ENCODE results near the gene DIAPH2. TPM values are rescaled to one million over a fixed set of nuclear protein-coding genes. Genes with fewer than 3 reads are reported as not detected.

DIAPH2 gene
- total RNA-seq, 1 experiment from 2014 or later, result 10.4 TPM

DNA sequence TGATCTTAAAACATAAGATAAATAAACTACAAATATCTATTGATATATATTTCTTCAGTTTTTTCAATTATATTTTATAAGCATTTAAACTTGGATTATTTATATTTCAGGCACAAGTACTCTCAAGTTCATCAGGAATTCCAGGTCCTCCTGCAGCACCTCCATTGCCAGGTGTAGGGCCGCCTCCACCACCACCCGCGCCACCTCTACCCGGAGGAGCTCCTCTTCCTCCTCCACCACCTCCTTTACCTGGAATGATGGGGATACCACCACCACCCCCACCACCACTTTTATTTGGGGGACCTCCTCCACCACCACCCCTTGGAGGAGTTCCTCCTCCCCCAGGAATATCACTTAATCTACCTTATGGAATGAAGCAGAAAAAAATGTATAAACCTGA is 273.1 kb downstream of the DIAPH2 start:
- ChIA-PET POLR2A (ENCODE audit: low non-redundant PET) (no interaction called here), CTCF (no interaction called here)
- no TSS peak for BruUV-seq (replicated peaks)
- no peaks in the 10 kb centered on the region for H3K36me3 ChIP-seq (ENCODE audit: insufficient read depth, low read length, poor library complexity, severe bottlenecking)
- intact Hi-C loops (cut with micrococcal nuclease; ENCODE audit: unreplicated experiment), result no loop called here
- DNase-seq (ENCODE audit: low spot score), result no peak
- no peaks in the 10 kb centered on the region for H3K27me3 ChIP-seq (replicated peaks; ENCODE audit: insufficient read depth, low read depth, low read length, poor library complexity)
- TF ChIP-seq EZH2 (IDR thresholded peaks at IDR 0.05; ENCODE audit: borderline replicate concordance, low read depth, low read length, poor library complexity, severe bottlenecking), result no peak
- TF ChIP-seq, protein P1, sequence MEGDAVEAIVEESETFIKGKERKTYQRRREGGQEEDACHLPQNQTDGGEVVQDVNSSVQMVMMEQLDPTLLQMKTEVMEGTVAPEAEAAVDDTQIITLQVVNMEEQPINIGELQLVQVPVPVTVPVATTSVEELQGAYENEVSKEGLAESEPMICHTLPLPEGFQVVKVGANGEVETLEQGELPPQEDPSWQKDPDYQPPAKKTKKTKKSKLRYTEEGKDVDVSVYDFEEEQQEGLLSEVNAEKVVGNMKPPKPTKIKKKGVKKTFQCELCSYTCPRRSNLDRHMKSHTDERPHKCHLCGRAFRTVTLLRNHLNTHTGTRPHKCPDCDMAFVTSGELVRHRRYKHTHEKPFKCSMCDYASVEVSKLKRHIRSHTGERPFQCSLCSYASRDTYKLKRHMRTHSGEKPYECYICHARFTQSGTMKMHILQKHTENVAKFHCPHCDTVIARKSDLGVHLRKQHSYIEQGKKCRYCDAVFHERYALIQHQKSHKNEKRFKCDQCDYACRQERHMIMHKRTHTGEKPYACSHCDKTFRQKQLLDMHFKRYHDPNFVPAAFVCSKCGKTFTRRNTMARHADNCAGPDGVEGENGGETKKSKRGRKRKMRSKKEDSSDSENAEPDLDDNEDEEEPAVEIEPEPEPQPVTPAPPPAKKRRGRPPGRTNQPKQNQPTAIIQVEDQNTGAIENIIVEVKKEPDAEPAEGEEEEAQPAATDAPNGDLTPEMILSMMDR (conservative IDR thresholded peaks at IDR 0.05; ENCODE audit: low read depth, low read length), result no peak
- H3K27ac ChIP-seq (ENCODE audit: low read depth, low read length, poor library complexity, severe bottlenecking), result no peak overlapping the region
- H3K4me1 ChIP-seq (ENCODE audit: insufficient read depth, low read length, poor library complexity, severe bottlenecking), result no peaks in the 10 kb centered on the region
- no peak overlapping the region for H3K4me3 ChIP-seq (ENCODE audit: low read depth, low read length, poor library complexity, severe bottlenecking)
- H3K9me3 ChIP-seq (ENCODE audit: low read depth, low read length, poor library complexity, severe bottlenecking), result no peaks in the 10 kb centered on the region

DNA sequence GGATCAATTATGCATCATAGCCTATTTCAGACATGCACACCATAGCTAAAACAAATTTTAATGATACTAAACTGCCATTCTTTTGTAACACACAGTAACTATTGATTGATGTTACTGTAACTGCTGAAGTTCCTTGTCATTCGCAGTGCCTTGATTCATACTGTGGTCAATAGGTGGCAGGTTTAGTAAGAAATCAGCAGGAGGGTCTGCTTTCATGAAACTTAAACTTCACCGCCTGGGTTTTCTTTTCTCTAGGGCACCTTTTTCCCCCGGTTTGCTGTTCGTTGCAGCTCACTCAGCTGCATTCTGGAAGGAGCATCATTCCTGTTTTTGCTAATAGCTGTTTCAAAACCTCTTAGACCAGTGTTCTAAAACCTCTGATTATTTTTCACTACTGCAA is 287.2 kb downstream of the DIAPH2 start:
- H3K36me3 ChIP-seq (ENCODE audit: insufficient read depth, low read length, poor library complexity, severe bottlenecking), result no peaks in the 10 kb centered on the region
- ChIA-PET POLR2A (ENCODE audit: low non-redundant PET) (no interaction called here), CTCF (no interaction called here)
- no peak overlapping the region for H3K4me3 ChIP-seq (ENCODE audit: low read depth, low read length, poor library complexity, severe bottlenecking)
- intact Hi-C loops (cut with micrococcal nuclease; ENCODE audit: unreplicated experiment), result no loop called here
- H3K27me3 ChIP-seq (replicated peaks; ENCODE audit: insufficient read depth, low read depth, low read length, poor library complexity), result no peaks in the 10 kb centered on the region
- peaks cover 5% of the 10 kb centered on the region for H3K9me3 ChIP-seq (ENCODE audit: low read depth, low read length, poor library complexity, severe bottlenecking)
- no TSS peak for BruUV-seq (replicated peaks)
- no peak for DNase-seq (ENCODE audit: low spot score)
- H3K27ac ChIP-seq (ENCODE audit: low read depth, low read length, poor library complexity, severe bottlenecking), result no peak overlapping the region
- TF ChIP-seq EZH2 (IDR thresholded peaks at IDR 0.05; ENCODE audit: borderline replicate concordance, low read depth, low read length, poor library complexity, severe bottlenecking), result no peak
- TF ChIP-seq, protein P1 (conservative IDR thresholded peaks at IDR 0.05; ENCODE audit: low read depth, low read length), result no peak
- H3K4me1 ChIP-seq (ENCODE audit: insufficient read depth, low read length, poor library complexity, severe bottlenecking), result no peaks in the 10 kb centered on the region

DNA sequence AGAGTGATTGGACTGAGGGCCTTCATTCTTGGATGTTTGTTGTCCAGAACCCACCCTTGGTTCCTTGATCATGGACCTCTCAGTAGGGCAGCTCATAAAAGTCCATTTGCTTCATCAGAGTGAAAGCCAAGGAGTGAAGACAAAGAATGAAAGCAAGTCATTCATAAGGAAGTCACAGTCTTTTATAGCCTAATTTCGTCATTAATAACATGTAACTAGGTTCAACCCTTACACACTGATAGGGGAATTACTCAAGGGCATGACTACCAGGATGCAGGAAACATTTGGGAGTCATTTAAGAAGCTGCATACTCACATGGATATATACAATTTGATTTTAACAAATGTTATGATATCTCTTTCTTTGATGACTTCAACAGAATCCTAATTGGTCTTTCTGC is 294.3 kb downstream of the DIAPH2 start:
- TF ChIP-seq, protein P1 (conservative IDR thresholded peaks at IDR 0.05; ENCODE audit: low read depth, low read length), result no peak
- TF ChIP-seq EZH2 (IDR thresholded peaks at IDR 0.05; ENCODE audit: borderline replicate concordance, low read depth, low read length, poor library complexity, severe bottlenecking), result no peak
- POLR2A ChIA-PET (ENCODE audit: low non-redundant PET), result no interaction called here

More for the DNA sequence above, 294.3 kb downstream of the DIAPH2 start:
- H3K27ac ChIP-seq (ENCODE audit: low read depth, low read length, poor library complexity, severe bottlenecking), result no peak overlapping the region
- no peaks in the 10 kb centered on the region for H3K4me1 ChIP-seq (ENCODE audit: insufficient read depth, low read length, poor library complexity, severe bottlenecking)
- intact Hi-C loops (cut with micrococcal nuclease; ENCODE audit: unreplicated experiment), result no loop called here
- no peak overlapping the region for H3K4me3 ChIP-seq (ENCODE audit: low read depth, low read length, poor library complexity, severe bottlenecking)
- DNase-seq (ENCODE audit: low spot score), result no peak
- no peaks in the 10 kb centered on the region for H3K9me3 ChIP-seq (ENCODE audit: low read depth, low read length, poor library complexity, severe bottlenecking)
- H3K27me3 ChIP-seq (replicated peaks; ENCODE audit: insufficient read depth, low read depth, low read length, poor library complexity), result no peaks in the 10 kb centered on the region
- CTCF ChIA-PET, result no interaction called here
- H3K36me3 ChIP-seq (ENCODE audit: insufficient read depth, low read length, poor library complexity, severe bottlenecking), result no peaks in the 10 kb centered on the region
- BruUV-seq (replicated peaks), result no TSS peak
